Fibroblast of skin of left quadriceps (primary cell): Measurements from ENCODE around the gene PARD3.
A peak's percentile ranks its signal among the peaks of the same experiment; 100 is the strongest.
"Not testable (repeated sequence)": the region's sequence is repeated elsewhere in the genome, so short reads cannot be mapped to it uniquely, and the experiment has no call there.

Source experiments
- DNase-seq, 2 experiments: peaks; one replicate each; pipeline ENCODE4 v3.0.0-alpha.2; 2013; ENCODE audit warnings: low read depth in 2 of 2

Gene PARD3

GRCh38 chr10:34815185-34816084, at the start of gene PARD3:
Gene PARD3, minus strand, starts transcription at chr10:34815296. Its CDS starts 301 bp downstream, at chr10:34814995.
- no peak for DNase-seq

DNA sequence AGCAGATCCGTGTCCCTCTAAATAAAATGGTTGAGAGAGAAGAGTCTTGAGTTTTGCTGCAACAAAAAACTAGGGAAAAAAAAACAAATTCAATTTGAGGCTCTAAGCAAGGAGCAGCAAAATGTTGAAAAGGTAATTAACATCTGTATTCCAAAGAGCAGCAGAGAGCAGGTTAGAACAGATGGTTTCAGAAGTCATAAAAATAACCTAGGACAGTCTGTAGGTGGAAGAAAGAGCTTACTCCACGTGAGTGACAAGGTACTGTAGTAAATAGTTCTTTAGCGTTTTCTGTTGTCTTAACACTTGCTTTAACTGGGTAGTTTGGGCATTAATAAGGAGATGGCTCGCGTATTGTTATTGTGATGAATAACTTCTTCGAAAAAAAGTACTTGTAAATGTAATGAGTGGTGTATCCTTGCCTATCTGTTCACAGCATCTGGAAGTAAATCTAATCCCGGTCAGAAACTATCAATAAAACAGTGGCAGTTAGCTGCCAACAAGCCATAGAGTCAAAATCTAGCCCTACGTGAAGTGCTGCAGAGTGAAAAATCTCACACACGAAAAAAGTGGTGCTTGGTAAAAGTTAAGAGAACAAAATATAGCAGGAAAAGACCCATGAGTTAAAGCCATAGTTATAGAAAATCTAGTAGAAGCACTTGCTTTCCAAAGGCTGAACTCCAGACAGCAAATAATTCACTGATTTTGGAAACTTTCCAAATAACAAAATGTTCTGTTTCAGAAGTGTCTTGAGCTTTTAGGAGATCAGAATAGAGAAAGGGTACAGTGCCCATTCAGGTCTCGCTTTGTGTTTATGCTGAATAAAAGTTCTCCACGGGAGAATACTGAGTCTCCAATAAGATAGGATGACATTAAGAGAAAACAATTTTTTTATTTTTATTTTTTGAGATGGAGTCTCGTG, 49.3 kb upstream of the PARD3 start:
- no peak for DNase-seq

DNA sequence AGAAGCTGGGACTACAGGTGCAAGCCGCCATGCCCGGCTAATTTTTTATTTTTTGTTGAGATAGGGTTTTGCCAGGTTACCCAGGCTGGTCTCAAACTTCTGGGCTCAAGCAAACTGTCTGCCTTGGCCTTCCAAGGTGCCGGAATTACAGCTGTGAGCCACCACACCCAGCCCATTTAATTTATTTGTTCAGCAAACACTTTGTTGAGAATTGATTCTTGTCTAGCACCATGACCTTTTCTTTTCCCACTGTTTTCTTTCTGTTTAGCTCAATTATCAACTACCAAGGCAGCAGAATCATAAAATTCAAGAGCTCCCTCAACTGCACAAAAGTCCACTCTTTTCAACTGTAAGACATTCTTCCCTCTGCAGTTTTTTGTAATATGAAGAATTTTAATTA, 47.8 kb upstream of the PARD3 start:
- DNase-seq = no peak

DNA sequence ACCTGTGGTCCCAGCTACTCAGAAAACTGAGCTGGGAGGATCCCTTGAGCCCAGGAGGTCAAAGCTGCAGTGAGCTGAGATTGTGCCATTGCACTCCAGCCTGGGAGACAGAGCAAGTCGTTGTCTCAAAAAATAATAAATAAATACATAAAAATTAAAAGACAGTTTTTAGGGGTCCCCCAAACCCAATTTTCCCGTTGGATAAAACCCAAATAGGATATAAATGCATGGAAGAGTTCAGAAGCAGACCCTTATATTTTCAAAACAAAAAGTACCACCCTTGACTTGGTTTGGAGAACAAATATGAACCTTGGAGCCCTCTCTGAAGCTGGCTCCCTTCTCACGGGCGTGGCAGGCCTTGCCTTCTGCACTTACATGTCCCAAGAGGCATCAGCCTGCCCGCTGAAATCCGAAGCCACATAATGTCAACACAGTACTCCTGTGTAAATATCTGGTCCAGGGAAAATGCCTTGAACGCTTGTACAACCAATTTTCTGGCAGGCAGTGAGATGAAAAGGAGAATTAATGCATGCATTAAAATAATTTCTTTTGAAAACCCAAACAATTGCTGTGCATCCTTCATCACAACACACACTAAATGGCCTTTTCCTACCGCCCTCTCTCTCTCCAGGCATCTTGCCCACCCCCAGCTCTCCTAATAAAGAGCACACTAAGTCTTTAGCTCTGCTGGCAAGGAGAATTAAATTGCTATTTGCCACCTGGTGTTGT, 46.4 kb upstream of the PARD3 start:
- no peak for DNase-seq

DNA sequence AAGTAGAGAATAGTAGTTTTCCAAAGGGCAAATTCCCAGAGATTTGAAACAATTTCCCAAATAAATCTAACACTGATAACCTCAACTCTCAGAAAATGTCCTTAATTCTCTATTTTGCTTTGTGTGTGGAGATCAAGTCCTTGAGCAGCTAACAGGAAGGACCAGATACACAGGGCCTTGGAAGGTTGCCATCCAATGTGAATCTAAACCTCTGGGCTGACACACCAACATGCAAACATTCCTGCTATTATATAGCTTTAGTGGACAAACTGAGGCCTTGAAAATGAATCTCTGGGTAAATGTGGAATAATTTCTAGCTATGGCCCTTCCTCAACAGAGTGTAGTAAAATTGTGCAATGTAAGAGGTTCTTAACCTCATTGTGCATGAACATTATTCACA, 44.1 kb upstream of the PARD3 start:
- DNase-seq = peak in 1 of 2 experiments; percentile 7

GRCh38 chr10:34858003-34858402, 42.9 kb upstream of the PARD3 start:
- no peak for DNase-seq

DNA sequence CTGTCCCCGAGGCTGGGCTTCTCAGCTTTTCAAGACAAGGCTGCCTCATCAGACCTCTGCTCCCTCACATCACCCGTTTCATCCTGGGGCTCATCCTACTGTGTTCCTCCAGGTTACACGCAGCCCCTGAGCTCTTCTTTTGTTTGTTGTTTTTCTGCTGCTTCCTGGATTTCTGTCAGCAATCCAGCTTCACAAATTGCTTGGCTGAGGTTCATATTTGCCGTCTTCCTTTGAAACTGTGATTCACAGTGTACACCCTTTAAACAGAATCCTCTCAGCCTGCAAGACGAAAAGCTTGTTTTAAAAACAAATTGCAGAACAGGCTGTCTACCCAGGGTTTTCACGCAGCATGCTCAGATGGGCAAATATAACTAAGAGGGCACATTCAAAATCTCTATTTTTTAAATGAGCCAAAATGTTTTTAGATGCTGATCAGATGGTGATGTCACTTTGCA, 39.1 kb upstream of the PARD3 start:
- peak in 1 of 2 experiments; percentile 20 for DNase-seq

- DNase-seq = no peak
Measured at GRCh38 chr10:34853357-34853756, 38.3 kb upstream of the PARD3 start.

- DNase-seq = no peak
Measured at GRCh38 chr10:34850558-34850957, 35.5 kb upstream of the PARD3 start.

DNA sequence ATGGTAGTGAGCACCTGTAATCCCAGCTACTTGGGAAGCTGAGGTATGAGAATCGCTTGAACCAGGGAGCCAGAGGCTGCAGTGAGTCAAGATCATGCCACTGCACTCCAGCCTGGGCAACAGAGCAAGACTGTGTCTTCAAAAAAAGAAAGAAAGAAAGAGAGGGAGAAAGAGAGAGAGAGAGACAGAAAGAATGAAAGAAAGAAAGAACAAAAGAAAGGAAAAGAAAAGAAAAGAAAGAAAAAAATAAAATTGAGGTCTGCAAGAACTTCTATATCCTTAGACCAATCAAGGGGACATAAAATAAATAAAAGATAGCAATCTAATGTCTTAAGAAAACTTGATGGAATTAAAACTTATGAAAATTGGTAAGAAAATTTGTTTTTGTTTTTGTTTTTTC, 34.9 kb upstream of the PARD3 start:
- DNase-seq = no peak

DNA sequence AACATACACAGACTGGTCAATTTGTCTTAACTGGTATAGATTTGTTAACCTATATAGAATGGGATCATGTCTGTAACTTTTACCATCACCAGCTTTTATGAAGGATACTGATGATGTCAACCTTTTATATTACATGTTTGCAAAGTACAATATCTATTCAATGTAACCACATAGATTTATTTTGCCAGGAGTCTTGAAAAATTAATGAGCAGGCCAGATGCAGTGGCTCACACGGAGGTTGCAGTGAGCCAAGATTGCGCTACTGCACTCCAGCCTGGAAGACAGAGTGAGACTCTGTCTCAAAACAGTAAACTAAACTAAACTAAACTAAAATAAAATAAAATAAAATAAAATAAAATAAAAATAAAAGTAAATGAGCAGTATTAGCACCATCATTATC, 30.0 kb upstream of the PARD3 start:
- DNase-seq = no peak

DNA sequence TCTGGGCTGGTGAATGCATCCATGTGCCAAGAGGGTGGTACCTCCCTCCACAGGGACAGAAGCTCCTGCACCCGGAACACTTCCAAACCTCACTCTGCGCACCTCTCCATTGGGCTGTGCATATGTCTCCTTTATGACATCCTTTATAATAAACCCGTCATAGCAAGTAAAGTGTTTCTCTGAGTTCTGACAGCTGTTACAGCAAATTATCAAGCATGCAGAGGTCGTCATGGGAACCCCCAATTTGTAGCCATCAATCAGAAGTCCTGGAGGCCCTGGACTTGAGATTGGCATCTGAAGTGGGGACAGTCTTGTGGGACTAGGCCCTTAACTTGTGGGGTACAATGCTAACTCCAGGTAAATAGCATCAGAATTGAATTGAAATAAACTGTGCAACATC, 29.4 kb upstream of the PARD3 start:
- no peak for DNase-seq

GRCh38 chr10:34843470-34843869, 28.4 kb upstream of the PARD3 start:
- not testable (repeated sequence) for DNase-seq

- DNase-seq = no peak
Measured at GRCh38 chr10:34838366-34838900, 23.3 kb upstream of the PARD3 start.

DNA sequence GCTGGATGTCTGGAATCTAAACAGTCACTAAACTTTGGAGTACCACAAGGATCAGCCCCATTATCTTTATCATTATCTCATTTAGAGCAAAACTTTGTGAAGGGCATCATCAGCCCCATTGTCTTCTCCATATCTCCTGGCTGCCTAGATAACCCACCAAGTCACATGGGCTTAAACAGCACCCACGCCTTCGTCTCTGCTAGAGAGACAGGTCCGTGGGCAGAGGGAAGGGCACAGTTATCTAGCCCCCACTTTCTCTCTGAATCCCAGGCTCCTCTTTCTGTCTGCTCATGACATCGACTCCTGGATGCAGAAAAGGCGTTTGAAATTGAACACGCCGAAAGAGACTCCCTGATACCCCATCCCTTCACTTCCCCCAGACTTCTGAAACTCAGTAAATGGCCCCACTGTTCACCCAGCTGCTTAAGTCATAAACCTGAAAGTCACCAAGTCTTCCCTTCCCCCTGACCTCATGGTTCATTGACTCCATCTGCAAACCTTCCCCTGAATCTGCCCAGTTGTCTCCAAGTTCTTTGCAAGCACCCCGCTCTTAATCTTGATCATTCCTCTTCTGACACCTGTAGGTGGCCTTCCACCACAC, 20.9 kb upstream of the PARD3 start:
- DNase-seq = no peak

GRCh38 chr10:34834274-34834673, 19.2 kb upstream of the PARD3 start:
- no peak for DNase-seq

- DNase-seq = peak in 1 of 2 experiments; percentile 54
Measured at GRCh38 chr10:34830217-34830822, 15.2 kb upstream of the PARD3 start.

- DNase-seq = no peak
Measured at GRCh38 chr10:34826857-34827766, 12.0 kb upstream of the PARD3 start.

- DNase-seq = no peak
Measured at GRCh38 chr10:34826221-34826620, 11.1 kb upstream of the PARD3 start.

- no peak for DNase-seq
Measured at GRCh38 chr10:34825414-34825813, 10.3 kb upstream of the PARD3 start.
